NCI-H446 (cell line): ENCODE data around the gene KBTBD13.
"Not testable (repeated sequence)": the region's sequence is repeated elsewhere in the genome, so short reads cannot be mapped to it uniquely, and the experiment has no call there.

Experiments
- DNase-seq, 2 experiments: peaks; one replicate each; lab custom pipeline; 2025; lab: John Stamatoyannopoulos, UW

The KBTBD13 gene

DNA sequence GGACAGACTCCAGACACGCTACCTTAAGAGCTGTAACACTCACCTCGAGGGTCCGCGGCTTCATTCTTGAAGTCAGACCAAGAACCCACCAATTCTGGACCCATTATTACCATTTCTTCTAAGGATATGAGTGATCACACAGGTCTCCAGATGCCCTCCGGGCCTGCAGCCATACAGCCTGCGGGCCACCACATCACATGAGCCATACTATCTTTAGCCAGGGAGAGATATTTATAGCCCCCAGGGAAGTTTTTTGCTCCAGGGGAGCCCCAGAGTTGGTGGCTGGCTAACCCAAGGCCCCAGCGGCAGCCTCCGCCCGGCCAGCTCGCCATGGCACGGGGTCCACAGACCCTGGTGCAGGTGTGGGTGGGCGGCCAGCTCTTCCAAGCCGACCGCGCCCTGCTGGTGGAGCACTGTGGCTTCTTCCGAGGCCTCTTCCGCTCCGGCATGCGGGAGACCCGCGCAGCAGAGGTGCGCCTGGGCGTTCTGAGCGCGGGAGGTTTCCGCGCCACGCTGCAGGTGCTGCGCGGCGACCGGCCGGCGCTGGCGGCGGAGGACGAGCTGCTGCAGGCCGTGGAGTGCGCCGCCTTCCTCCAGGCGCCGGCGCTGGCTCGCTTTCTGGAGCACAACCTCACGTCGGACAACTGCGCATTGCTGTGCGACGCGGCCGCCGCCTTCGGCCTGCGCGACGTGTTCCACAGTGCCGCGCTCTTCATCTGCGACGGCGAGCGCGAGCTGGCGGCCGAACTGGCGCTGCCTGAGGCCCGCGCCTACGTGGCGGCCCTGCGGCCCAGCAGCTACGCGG lies at the start of gene KBTBD13:
TSS of gene KBTBD13 (plus strand) at position 261 of the 805 bp plus-strand sequence. CDS start at position 331, 70 bp downstream.
- no peak for DNase-seq

DNA sequence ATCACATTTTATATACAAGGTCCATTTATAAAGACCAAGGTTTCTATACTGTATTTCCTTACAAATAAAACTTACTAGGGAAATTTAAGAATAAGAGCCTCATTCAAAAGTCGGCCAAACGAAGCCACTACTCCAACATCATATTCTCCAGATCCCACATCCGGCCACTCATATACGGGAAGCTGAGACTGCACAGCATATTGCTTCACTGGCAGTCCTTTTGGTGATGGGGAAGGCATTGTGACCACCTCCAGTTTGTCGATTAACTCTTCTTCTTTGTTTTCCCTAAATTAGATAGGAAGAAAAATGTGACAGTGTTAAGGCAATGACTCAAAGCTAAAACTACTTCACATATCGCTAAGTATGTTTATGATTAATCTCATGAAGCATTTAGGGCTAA lies 49.8 kb upstream of the KBTBD13 start:
- no peak for DNase-seq

DNA sequence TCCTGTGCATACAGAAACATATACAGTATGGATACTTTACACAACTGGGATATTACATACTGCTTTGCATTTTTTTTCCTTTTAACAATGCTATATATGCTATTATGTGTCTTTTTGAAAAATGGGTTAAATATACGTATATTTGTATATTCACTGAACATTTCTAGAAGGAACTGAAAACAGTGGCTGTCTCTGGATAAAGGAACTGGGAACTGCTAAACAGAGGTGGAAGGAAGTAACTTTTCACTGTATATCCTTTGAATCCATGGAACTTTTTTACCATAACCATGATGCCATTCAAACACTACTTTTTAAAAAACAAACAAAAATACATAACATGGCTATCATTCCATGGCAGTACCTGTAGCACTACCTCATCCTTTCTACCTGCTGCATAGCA lies 49.0 kb upstream of the KBTBD13 start:
- DNase-seq: no peak

DNA sequence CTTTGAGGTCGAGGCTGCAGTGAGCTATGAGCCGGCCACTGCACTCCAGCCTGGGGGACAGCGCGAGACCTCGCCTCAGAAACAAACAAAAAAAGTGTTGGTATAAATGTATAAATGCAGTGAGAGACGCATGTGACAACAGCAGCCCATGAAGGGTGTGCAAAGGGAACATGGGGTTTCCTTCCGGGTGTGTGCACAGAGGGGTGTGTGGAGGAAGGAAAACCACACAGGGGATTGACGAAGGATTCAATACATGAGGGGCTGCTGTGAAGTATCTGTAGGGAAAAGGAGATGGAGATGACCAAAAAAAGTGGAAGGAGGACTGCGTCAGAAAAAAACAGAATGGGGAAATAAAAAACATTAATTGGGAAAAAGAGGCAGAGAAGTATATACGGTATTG lies 48.2 kb upstream of the KBTBD13 start:
- no peak for DNase-seq

DNA sequence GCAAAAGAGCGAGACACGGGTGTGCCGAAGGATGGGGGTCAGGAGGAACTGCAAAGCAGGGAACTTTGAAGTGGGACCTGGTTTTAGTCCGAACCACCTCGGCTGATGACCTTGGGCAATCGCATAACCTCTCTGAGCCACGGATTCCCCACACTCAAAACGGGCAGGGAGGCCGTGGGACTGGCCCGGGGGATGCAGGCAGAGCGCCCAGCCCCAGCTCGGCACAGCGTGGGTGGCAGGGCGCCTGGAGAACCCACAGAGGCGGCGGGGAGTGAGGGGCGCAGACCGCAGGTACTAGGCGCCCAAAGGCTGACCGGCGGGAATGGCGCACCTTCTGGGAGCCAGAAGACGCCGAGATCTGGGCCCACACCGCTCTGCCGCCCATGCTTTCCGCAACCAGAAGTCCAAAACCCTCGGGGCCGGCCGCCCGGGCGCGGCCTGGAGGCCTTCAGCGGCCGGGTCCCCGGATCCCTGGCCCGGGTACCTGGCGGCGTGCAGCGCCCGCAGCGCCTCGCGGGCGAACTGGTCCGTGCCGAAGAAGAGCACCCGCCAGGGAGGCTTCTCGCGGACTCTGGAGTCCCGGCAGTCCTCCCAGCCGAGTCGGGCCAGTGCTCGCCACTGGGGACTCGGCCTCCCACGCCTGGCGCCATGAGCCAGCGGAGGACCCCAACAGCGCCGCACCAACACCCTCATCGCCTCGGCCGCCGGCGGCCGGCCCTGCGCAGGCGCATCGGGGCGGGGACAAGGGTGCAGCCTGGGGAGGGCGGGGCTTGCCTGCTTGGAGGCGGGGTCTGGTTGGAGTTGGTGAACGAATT lies 47.4 kb upstream of the KBTBD13 start, which contains the start of gene MTFMT:
TSS of gene MTFMT (minus strand) at position 719 of the 815 bp plus-strand sequence. CDS start at position 693, 26 bp downstream.
- peak; percentile 49 to 85 for DNase-seq

DNA sequence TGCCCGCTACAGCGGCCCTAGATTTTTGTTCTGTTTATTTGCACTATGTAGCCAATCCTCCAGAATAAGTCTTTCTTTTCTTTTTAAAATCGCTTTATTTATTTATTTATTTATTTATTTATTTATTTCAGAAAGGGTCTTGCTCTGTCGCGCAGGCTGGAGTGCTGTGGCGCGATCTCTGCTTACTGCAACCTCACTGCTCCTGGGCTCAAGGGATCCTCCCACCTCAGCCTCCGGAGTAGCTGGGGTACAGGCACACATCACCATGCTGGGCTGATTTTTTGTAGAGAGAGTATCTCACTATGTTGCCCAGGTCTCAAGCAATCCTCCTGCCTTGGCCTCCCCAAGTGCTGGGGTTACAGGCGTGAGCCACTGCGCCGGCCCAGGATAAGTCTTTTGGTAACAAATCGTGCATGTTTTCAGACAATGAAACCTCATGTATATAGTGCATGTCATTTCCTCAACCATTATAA lies 46.8 kb upstream of the KBTBD13 start:
- no peak for DNase-seq

DNA sequence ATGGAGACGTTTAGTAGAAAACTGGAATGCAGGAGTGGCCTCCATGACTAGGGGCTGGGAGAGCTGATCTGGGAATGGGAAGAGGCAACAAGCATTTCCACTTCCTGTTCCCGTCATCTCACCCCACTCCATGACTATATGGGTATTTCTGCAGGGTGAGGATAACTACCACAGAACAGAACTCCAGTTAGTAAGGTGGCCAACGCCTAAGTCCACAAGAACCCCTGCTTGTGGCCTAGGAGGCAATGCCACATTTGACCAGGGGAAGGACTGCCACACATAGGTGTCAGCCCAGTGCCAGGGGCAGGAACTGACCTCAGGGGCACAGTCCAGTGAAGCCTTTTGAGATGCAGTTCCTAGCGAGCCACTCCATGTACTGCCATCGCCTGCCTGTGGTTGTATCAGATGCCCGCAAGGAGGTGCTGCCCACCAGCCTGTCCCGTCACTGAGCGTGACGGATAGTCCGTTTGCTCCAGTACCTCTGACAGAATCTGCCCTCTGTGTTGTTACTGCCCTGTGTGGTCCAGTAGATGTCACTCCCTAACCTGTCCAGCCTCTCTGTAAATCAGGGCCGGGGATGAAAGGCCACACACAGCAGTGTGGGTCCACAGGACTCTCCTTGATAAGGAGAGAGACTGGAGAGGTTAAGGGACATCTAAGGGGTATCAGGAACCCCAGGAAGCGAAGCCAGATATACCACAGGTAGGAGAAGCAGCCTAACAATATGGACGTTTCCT lies 43.6 kb upstream of the KBTBD13 start:
- DNase-seq: no peak

DNA sequence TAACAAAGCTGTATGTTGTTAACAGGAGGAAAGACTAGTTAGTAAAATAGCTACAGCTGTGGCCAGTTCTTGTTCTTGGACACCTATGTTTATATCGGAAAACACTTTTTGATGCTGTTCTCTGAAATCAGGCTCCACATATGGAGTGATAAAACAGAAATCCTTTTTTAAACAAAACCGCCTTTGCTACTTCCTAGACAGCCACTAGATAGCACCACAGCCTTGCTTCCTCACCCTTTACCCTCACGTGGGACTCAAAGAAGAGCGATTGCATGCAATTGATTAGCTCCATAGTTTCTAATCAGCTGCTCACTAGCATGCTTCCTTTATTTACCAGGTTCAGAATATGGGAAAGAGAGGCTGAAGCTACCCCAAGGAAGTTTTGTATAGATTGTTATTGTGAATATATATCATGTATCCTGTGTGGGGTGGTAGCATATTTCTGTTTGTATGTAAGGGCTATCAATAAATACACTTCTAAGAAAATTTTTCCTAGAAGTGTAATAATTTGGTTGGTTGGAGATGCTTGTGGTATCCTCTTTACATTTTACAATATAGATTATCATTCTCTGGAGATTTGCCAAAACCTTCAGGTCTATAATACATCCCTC lies 42.8 kb upstream of the KBTBD13 start:
- peak in 1 of 2 experiments; percentile 50 for DNase-seq

DNA sequence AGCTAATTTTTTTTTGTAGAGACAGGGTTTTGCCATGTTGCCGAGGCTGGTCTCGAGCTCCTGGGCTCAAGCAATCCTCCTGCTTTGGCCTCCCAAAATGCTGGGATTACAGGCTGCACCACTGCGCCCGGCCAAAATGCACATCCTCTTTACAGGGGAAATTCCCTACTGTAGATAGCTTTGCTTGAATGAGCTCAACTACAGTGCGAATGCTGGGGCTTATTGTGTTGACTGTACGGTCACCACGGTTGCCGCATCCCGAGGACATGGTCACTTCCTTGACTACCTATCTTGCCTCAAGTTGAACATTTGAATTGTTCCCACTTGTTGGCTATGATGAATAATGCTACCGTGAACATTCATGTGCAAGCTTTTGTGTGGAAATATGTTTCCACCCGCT lies 41.8 kb upstream of the KBTBD13 start:
- no peak for DNase-seq

DNA sequence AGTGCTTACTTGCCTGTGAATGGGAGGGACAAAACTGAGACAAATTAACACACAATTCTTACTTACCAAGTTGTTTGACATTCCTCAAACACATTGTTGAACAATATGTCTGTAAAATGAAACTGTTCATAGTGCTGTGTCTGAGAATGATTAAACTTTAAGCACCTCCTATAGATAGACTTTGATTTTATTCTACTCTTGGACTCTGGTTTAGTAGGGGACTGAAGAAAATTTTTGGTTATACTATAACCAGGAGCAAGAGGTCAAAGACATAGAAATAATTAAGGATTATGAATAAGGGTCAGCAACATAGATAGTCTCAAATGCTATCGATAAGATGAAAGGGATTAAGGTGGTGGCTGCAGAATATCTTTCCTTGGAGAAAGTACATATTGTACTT lies 39.2 kb upstream of the KBTBD13 start:
- DNase-seq: no peak

DNA sequence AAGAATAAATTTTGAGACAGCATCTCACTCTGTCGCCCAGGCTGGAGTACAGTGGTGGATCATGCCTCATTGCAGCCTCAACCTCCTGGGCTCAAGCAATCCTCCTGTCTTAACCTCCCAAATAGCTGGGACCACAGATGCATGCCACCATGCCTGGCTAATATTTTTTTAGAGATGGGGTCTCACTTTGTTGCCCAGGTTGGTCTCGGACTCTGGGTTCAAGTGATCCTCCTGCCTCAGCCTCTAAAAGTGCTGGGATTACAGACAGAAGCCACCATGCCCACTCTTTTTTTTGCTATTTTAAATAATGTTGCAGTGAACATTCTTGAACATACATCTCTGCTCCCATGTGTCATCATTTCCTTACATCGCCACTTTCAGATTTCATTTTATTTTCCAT lies 38.1 kb upstream of the KBTBD13 start:
- no peak for DNase-seq

DNA sequence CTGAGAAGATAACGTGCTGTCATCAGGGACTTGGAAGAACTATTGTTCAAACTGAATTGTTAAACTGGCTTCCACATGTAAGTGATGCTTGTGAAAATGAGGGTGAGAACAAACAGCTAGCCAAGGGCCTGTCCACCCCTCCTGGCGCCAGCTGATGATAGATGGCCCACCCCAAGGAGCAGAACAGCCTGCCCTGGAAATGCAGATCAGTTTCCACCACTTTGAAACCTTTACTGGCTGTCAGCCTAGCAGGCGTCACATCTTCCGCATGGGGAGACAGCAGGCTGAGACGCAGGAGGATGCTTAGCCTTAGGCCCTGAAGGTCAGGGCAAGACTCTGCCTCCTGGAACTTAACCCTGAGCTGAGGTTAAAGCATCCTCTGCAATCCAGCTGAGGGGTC lies 37.7 kb upstream of the KBTBD13 start:
- DNase-seq: no peak

DNA sequence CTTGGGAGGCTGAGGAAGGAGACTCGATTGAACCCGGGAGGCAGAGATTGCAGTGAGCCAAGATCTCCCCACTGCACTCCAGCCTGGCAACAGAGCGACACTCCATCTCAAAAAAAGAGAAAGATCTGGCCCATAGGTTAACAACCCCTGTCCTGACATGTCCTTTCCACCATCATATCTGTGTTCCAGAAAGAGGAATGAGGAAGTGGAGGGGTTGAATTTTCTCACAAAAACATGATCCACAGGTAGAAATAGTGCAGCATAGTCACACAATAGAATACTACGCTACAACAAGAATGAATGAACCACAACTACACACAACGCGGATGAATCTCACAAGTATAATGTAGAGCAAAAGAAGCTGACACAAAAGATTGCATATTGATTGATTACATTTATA lies 36.1 kb upstream of the KBTBD13 start:
- DNase-seq: no peak

DNA sequence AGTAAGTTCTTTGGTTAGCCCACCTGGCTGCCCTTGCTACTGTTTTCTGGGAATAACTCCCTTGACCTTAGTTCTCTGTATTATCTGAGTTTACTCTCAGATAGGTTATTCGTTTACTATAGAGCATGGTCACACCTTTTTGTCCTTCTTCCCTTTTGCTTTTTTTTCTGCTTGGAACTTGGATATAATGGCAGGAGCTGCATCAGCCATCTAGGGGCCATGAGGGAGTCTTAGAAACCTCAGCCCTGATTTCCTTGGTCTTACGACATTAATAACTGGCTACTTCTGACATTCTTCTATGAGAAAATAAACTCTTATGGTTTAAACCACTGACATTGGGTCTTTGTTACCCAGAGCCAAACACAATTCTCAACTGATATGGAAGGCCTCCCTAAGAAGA lies 34.8 kb upstream of the KBTBD13 start:
- DNase-seq: no peak

DNA sequence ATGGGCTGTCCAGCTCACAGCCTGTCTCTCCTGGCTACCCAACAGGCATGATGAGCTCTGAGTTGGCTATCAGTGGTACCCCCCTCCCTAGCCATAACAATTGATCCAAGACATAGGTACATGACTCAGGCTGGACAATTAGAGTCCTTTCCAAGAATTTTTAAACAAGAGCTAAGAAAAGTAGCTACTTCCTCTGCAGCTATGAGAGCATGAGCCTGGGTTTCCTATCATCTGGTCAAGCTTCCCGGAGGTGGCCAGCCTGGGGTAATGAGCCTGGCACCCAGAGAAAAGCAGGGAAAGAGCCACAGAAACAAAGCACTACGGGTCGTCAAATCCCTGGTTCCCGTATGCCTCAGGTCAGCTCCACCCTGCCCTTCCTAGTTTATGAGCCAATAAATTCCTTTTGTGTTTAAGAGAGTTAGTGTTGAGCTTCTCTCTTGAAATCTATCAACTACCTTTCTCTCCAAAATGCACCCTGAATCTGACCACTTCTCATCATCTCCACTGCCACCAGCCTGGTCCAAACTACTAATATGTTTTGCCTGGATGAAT lies 33.7 kb upstream of the KBTBD13 start:
- no peak for DNase-seq

DNA sequence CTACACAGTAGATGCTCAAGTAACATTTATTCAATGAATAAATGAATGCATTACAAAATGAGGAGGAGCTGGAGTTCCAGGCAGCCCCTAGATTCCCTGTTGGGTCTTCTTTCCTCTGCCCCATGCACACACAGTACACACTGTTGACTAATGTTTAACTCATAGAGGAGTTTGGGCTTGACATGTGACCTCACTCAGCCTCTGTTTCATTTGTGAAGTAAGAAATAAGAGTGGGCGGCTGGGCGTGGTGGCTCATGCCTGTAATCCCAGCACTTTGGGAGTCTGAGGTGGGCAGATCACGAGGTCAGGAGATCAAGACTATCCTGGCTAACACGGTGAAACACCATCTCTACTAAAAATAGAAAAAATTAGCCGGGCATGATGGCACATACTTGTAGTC lies 32.3 kb upstream of the KBTBD13 start:
- not testable (repeated sequence) for DNase-seq

DNA sequence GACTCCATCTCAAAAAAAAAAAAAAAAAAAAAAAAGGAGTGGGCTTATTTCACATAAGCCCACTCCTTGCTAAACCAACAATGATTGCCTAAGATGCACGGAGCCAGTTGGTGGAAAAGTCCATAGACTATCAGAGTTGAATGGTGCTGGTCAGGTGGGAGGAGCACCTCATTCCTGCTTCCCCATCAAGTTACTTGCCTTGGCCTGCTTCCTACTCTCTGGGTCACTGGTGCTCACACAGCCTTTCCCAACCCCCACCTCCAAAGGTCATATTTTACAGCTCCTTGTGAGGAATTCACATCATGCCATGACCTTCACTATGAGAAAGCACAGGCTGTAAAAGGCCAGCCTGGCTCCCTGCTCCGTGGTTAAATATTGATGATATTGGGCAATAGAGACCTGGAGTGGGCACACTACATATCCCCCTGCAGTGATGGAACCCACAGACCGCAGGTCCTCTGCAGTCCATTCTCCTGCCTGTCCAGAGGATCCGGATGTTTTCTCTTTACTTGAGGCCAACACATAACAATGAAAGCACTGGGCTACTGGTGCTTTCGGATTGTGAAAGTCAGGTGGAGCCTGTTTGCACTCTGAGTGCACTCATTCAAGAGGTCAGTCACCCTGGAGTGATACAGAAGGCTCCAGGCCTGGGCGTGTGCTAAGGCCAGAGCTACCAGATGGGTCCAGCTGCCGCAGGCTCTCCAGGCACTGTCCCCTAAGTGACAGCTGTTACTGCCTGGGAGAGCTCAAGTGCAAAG lies 31.6 kb upstream of the KBTBD13 start, which contains the start of gene SLC51B:
TSS of gene SLC51B (plus strand) at position 664 of the 758 bp plus-strand sequence. CDS start 4,618 bp downstream, outside the sequence.
- no peak for DNase-seq

DNA sequence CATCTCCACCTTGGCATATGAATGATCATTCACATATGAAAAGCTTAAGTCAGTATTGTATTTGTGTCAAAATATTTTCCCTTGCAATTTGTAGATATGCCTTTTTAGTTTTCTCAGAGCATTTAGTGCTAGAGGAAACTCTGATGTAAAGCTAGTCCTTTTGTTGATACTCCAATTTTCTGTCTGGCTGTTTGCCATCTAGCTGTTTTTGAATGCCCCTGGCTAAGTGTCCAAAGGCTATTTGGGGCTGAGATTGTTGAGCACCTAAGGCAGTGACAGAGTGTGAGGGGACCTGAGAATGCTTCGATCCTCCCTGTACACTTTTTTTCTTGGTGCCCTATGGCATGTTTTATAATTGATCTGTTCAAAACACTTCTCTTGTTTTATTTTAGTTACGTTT lies 28.3 kb upstream of the KBTBD13 start:
- no peak for DNase-seq

DNA sequence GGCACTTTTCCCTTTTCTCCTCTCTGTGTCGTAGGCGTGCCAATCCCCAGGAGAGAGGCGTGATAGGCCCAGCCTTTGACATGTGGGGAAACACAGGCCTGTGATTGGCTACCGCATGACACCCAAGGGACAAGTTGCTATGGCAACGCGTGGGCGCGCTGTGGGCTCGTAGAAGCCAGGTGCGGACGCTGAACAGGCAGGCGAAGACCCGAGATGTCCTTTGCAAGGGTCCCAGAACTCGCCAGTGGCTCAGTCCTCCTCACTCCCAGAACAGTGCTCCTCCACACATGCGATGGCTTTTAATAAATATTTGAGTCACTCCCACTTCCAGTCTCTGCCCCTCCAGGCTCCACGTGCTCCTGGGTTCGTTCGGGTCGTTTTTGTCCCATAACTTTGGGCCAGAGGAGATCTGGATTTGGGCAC lies 27.1 kb upstream of the KBTBD13 start:
- peak; percentile 62 to 90 for DNase-seq

DNA sequence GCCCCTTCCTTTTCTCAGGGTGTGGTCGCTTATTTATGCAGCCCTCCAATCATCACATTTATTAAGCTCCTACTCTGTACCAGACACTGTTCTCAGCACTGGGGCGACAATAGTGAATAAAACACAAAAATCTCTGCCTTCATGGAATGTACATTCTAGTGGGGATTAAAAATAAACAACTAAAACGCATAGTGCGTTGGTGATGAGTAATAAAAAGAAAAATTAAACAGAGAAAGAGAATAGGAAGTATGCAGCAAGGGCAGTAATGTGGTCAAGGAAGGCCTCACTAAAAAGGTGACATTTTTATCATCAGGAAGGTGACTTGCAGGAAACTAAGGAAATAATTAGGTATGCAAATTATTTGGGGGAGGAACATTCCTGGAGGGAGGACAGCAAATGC lies 26.3 kb upstream of the KBTBD13 start:
- DNase-seq: no peak

DNA sequence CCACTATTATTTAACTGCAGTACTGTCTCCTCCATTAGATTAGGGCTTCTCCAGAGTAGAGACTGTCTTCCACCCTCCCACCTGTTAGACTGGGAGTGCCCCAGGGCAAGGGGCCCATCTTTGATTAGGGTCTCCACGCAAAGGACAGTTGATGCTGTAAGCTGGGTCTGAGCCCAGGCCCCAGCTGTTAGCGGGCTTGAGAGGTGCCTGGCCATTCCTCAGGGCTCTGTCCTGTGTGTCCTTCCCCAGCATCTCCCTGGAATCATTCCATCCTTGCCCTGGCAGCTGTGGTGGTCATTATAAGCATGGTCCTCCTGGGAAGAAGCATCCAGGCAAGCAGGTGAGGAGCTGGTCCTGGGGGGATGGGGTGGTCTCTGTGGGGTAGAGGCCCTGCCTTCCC lies 25.3 kb upstream of the KBTBD13 start:
- DNase-seq: no peak
